ENCODE results near the gene GUCY1A1. TPM values are rescaled to one million over a fixed set of nuclear protein-coding genes. Genes with fewer than 3 reads are reported as not detected.

GUCY1A1 gene
- total RNA-seq, 6 experiments from 2014 or later: 3.7 to 7.8 (median 6.5) TPM

DNA sequence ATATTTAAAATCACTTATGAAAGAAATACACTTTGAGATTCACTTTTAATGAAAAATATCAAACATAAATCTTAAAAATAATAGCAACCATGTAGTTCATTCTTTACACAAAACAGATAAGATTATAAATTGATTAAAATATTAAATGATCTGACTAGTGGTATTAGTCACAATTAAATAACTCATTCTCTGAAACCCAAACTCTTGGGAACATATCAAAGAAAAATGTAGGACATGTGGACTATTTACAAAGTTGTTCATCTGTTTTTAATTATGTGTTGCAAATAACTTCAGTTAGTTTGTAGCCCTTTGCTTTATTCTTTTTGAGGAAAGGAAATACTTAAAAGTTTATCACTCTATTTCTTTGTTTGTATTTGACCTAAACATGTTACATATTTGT, 9.5 kb upstream of the GUCY1A1 start:
- H3K4me3 ChIP-seq: no peak overlapping the region
- H3K9me3 ChIP-seq: no peaks in the 10 kb centered on the region
- no peak for DNase-seq
- no peak for ATAC-seq
- no peak overlapping the region for H3K27ac ChIP-seq
- H3K27me3 ChIP-seq: no peaks in the 10 kb centered on the region
- no peak for TF ChIP-seq POLR2A (IDR thresholded peaks at IDR 0.05)
- TF ChIP-seq, protein P1, sequence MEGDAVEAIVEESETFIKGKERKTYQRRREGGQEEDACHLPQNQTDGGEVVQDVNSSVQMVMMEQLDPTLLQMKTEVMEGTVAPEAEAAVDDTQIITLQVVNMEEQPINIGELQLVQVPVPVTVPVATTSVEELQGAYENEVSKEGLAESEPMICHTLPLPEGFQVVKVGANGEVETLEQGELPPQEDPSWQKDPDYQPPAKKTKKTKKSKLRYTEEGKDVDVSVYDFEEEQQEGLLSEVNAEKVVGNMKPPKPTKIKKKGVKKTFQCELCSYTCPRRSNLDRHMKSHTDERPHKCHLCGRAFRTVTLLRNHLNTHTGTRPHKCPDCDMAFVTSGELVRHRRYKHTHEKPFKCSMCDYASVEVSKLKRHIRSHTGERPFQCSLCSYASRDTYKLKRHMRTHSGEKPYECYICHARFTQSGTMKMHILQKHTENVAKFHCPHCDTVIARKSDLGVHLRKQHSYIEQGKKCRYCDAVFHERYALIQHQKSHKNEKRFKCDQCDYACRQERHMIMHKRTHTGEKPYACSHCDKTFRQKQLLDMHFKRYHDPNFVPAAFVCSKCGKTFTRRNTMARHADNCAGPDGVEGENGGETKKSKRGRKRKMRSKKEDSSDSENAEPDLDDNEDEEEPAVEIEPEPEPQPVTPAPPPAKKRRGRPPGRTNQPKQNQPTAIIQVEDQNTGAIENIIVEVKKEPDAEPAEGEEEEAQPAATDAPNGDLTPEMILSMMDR (IDR thresholded peaks at IDR 0.05): no peak
- intact Hi-C loops (cut with DNase I): no loop called here
- H3K36me3 ChIP-seq: no peaks in the 10 kb centered on the region
- H3K4me1 ChIP-seq: no peaks in the 10 kb centered on the region

DNA sequence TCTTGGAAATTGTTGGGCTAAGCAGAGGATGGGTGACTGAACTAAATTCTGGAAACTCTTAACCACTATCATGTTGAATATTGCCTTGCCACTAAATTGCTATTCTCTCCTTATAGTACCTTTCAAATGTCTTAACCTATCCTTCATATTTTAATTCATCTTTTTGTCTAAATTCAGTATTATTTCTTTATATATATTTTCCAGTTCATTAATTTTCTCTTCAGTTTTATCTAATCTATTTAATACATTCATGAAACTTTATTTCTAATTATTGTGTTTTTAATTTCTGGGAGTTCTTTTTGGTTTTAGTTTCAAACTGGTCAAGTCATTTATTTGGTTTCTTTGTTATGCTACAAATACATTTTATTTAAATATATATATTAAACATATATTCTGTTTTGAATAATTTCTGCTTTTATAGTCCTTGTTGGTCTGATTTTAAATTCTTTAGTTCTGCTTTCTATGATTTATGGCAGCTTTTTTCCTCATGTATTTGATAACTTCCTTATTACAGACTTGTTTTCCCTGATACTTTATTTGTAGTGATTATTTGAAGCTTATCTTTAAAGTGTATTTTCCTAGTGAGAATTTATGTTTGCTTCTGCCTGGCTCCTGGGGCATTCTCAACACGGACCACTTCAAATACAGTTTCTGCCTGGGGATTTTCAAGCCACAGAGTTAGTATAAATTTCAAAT, 8.5 kb upstream of the GUCY1A1 start:
- intact Hi-C loops (cut with DNase I): no loop called here
- H3K36me3 ChIP-seq: no peaks in the 10 kb centered on the region
- no peak overlapping the region for H3K27ac ChIP-seq
- H3K4me3 ChIP-seq: no peak overlapping the region
- no peaks in the 10 kb centered on the region for H3K4me1 ChIP-seq
- ATAC-seq (no peak), DNase-seq (no peak)
- no peak for TF ChIP-seq POLR2A (IDR thresholded peaks at IDR 0.05)
- TF ChIP-seq, protein P1 (IDR thresholded peaks at IDR 0.05): no peak
- no peaks in the 10 kb centered on the region for H3K27me3 ChIP-seq
- WGBS (ENCODE audit: insufficient coverage, low coverage, low lambda C conversion rate, missing lambda C conversion rate): 25% methylated on average over 1 of the region's 1 CpG
- no peaks in the 10 kb centered on the region for H3K9me3 ChIP-seq

DNA sequence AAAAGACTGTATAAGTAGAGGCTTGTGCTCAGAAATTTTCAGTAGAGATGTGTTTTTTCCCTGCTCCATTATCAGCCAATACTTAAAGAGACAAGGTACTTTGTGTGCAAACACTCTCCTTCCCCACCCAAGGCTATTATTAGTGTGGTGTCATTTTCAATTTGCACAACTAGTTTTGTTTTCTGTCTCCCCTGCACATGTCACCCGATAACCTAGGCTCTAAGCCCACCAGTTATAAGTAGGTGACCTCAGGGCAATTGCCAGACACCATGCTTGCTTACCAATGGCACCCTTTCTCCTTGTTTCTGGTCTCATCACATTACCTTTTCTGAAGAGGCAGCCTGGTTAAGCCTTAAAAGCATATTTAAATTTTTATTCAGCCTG, 8.0 kb upstream of the GUCY1A1 start:
- ATAC-seq (no peak), DNase-seq (no peak)
- Histone ChIP-seq H3K27me3 (no peaks in the 10 kb centered on the region), H3K27ac (no peak overlapping the region), H3K4me3 (no peak overlapping the region), H3K9me3 (no peaks in the 10 kb centered on the region), H3K4me1 (no peaks in the 10 kb centered on the region), H3K36me3 (no peaks in the 10 kb centered on the region)
- intact Hi-C loops (cut with DNase I): no loop called here
- WGBS (ENCODE audit: insufficient coverage, low coverage, low lambda C conversion rate, missing lambda C conversion rate): 86% methylated on average over 1 of the region's 1 CpG
- TF ChIP-seq POLR2A (IDR thresholded peaks at IDR 0.05): no peak
- TF ChIP-seq, protein P1 (IDR thresholded peaks at IDR 0.05): no peak

DNA sequence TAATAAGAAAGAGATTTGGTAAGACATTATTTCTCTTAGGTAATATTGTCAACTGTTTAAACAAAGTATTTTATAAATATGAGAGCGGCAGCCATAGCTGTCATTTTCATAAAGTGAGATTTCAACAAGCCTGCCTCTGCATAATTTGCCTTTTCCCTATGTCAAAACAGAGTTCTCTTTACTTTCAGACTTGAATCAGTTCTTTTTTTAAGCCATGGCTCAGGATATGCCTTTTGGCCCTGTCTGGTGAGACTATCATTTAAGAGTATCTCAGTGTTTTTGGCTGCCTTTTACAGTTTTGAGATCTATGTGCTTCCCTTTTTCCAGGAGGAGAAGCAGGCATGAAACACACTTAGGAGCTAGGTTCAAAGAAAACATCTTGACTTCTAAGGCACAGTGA, 7.5 kb upstream of the GUCY1A1 start:
- no peak overlapping the region for H3K4me3 ChIP-seq
- 93% methylated on average over 1 of the region's 1 CpG for WGBS (ENCODE audit: insufficient coverage, low coverage, low lambda C conversion rate, missing lambda C conversion rate)
- no peaks in the 10 kb centered on the region for H3K4me1 ChIP-seq
- no peaks in the 10 kb centered on the region for H3K36me3 ChIP-seq
- no peak for DNase-seq
- H3K9me3 ChIP-seq: no peaks in the 10 kb centered on the region
- ATAC-seq: no peak
- intact Hi-C loops (cut with DNase I): no loop called here
- H3K27ac ChIP-seq: no peak overlapping the region
- TF ChIP-seq, protein P1 (IDR thresholded peaks at IDR 0.05): no peak
- TF ChIP-seq POLR2A (IDR thresholded peaks at IDR 0.05): no peak
- no peaks in the 10 kb centered on the region for H3K27me3 ChIP-seq

DNA sequence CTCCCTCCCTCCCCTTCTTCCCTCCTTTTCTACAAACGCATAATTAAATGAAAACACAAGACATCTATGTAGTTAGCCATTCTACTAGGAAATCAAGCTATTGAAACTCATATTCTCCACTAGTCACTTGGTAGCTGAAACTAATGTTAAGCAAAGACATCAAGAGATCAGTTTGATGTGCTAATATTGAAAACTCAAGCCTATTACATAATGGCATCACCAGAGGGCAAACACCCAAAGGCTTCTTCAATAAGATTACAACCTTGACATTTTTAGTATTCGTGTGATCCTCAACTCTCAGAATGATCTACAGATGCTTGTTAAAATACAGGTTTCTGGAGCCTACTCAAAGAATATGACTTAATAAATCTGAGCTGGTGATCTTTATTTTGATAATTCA, 6.2 kb upstream of the GUCY1A1 start:
- Histone ChIP-seq H3K4me3 (no peak overlapping the region), H3K36me3 (no peaks in the 10 kb centered on the region), H3K27me3 (no peaks in the 10 kb centered on the region), H3K4me1 (no peaks in the 10 kb centered on the region), H3K9me3 (no peaks in the 10 kb centered on the region), H3K27ac (no peak overlapping the region)
- DNase-seq: no peak
- no peak for ATAC-seq
- 76% methylated on average over 2 of the region's 2 CpGs for WGBS (ENCODE audit: insufficient coverage, low coverage, low lambda C conversion rate, missing lambda C conversion rate)
- intact Hi-C loops (cut with DNase I): no loop called here
- TF ChIP-seq, protein P1 (IDR thresholded peaks at IDR 0.05): no peak
- TF ChIP-seq POLR2A (IDR thresholded peaks at IDR 0.05): no peak

All from right lobe of liver (tissue), 6 donors.